ENCODE measurements around the gene KLRC4. TPM values are rescaled to one million over a fixed set of nuclear protein-coding genes. Genes with fewer than 3 reads are reported as not detected.
A peak's percentile ranks its signal among the peaks of the same experiment; 100 is the strongest.

The KLRC4 gene
- total RNA-seq, 1 donor from 2014 or later = not detected

DNA sequence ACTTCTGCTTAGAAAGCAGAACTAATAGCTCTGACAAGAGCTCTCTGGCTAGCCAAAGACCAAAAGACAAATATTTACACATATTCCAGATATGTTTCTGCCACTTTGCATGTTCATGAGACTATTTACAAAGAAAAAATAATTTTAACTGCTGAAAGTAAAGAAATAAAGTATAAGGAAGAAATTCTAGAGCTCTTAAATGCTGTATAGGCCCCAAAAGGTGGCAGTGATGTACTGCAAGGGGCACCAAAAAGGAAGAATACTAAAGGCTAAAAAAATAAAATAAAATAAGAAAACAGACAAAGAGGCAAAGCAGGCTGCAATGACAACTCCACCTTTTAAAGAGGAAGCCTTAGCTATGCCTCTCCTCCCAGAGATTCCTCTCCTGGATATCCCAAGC is 42.7 kb downstream of the KLRC4 start:
- no peaks in the 10 kb centered on the region for H3K36me3 Mint-ChIP-seq (ENCODE audit: low read depth, unreplicated experiment)
- no peak overlapping the region for H3K4me3 Mint-ChIP-seq (ENCODE audit: unreplicated experiment)
- H3K4me1 Mint-ChIP-seq (ENCODE audit: unreplicated experiment) = peaks cover 23% of the 10 kb centered on the region
- TF ChIP-seq, protein P1, sequence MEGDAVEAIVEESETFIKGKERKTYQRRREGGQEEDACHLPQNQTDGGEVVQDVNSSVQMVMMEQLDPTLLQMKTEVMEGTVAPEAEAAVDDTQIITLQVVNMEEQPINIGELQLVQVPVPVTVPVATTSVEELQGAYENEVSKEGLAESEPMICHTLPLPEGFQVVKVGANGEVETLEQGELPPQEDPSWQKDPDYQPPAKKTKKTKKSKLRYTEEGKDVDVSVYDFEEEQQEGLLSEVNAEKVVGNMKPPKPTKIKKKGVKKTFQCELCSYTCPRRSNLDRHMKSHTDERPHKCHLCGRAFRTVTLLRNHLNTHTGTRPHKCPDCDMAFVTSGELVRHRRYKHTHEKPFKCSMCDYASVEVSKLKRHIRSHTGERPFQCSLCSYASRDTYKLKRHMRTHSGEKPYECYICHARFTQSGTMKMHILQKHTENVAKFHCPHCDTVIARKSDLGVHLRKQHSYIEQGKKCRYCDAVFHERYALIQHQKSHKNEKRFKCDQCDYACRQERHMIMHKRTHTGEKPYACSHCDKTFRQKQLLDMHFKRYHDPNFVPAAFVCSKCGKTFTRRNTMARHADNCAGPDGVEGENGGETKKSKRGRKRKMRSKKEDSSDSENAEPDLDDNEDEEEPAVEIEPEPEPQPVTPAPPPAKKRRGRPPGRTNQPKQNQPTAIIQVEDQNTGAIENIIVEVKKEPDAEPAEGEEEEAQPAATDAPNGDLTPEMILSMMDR (IDR thresholded peaks at IDR 0.05; ENCODE audit: unreplicated experiment) = no peak
- DNase-seq (ENCODE audit: low spot score) = no peak
- no peak overlapping the region for H3K27ac Mint-ChIP-seq (ENCODE audit: unreplicated experiment)
- H3K27me3 Mint-ChIP-seq (ENCODE audit: unreplicated experiment) = peaks cover 2% of the 10 kb centered on the region
- H3K9me3 Mint-ChIP-seq (ENCODE audit: unreplicated experiment) = no peaks in the 10 kb centered on the region

DNA sequence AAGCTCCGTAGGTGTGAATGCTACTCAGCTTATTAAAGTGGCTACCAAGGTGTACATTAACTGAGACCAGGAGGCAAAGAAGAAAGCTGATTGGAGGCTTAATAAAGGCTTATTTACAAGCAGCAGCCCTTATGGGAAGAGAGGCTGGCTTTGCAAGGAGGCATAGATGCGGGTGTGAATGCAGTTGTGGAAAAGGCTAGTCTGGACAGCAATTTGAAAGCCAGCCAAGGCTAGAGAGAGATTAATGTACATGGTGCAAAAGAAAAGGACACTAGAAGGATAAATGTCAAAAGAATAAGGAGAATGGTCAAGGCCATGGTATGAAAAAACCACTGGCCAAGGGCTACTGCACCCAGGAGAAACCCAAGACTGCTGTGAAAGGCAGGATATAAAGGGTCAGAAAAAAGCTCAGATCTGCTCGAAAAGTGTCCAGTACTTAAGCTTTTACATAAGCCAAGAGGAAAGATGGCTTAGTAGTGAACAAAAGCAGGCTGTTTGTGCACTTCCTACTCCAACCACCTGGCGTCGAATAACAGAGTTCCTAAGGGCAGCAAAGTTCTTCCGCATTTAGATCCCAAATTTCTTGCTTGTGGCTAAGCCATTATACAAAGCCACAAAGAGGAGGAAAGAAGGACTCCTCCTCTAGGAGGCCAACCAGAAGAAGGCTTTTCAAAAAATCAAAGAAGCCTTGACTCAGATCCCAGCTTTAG is 43.7 kb downstream of the KLRC4 start:
- Mint-ChIP-seq H3K4me1 (ENCODE audit: unreplicated experiment) (peaks cover 17% of the 10 kb centered on the region), H3K36me3 (ENCODE audit: low read depth, unreplicated experiment) (peaks cover 1% of the 10 kb centered on the region), H3K27me3 (ENCODE audit: unreplicated experiment) (peaks cover under 1% of the 10 kb centered on the region), H3K9me3 (ENCODE audit: unreplicated experiment) (no peaks in the 10 kb centered on the region), H3K4me3 (ENCODE audit: unreplicated experiment) (no peak overlapping the region), H3K27ac (ENCODE audit: unreplicated experiment) (no peak overlapping the region)
- no peak for DNase-seq (ENCODE audit: low spot score)
- TF ChIP-seq, protein P1 (IDR thresholded peaks at IDR 0.05; ENCODE audit: unreplicated experiment) = peak; percentile 26

DNA sequence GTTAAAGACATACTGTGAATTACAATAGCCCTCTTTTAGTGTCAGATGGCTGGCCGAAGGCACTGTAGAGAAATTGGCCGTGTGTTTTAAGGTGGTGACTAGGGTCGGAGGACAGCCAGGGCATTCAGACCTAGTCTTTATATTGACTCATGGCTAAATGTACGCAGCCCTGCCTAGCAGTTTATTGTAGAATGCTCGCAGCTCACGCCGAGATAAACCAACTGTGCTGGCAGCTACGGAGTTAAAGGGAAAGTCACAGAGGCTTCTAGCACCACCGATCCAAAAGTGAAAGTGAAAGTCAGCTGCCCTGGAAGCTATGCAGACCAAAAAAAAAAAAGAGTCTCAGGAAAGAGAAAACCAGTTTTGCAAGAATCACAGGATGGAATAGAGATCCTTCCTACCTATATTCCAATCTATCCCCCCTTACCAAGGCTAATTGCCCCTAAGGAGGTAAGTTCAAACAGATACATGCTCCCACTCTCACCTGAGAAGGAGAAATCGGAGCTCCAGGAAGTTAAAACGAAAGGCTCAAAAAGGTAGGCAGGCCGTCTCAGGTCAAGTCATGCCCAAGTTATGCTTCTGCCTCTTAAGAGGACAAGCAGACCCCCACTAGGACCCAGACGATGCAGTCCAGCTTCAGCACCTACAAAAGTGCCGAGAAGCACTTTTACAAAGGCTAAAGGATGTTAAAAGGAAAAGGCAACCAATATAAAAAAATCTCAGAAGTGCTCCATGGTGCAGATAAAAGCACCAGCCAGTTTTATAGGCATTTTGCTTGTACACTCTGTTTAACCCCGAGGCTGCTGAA is 44.5 kb downstream of the KLRC4 start:
- Mint-ChIP-seq H3K9me3 (ENCODE audit: unreplicated experiment) (no peaks in the 10 kb centered on the region), H3K27ac (ENCODE audit: unreplicated experiment) (no peak overlapping the region), H3K4me3 (ENCODE audit: unreplicated experiment) (no peak overlapping the region), H3K27me3 (ENCODE audit: unreplicated experiment) (no peaks in the 10 kb centered on the region), H3K4me1 (ENCODE audit: unreplicated experiment) (peaks cover 12% of the 10 kb centered on the region), H3K36me3 (ENCODE audit: low read depth, unreplicated experiment) (peaks cover 4% of the 10 kb centered on the region)
- TF ChIP-seq, protein P1 (IDR thresholded peaks at IDR 0.05; ENCODE audit: unreplicated experiment) = no peak
- peak; percentile 16 for DNase-seq (ENCODE audit: low spot score)

DNA sequence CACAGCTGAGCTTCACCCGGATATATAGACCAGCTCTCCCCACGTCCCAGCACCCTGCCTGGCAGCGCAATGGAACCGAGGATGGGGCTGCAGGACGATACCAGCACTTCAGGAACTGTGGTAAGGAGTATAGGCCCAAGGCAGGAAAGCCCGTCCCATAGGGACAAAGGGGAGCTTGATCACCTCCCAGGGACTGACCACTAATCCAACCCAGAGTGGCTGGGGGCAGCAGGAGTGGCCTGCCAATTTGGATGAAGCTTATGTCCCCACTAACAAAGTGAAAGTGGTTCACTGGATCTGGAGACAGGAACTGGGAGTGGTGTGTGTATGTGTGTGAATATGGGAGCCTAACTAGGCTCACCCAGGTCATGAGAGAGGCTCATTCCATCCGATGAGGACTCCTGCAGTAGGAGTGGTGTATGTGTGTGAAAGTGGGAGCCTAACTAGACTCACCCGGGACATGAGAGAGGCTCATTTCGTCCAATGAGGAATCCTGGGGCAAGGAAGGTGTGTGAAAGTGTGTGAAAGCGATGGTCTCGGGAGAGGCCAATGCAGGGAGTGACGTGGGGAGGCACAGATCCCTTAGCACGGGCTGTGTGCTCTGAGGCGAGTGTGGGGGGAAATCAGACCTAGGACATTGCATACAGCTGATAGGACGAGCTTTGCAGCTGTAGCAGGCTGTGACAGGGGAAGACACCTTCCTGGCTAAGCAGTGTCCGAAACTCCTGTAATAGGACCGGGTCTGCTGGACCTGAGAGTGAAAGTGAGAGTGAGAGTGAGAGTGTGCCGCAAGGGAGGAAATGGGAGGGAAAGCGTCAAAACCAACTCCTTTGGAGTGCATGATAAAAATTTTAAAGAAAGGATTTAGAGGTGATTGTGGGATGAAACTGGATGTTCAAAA is 45.4 kb downstream of the KLRC4 start:
- DNase-seq (ENCODE audit: low spot score) = peak; percentile 12
- no peaks in the 10 kb centered on the region for H3K9me3 Mint-ChIP-seq (ENCODE audit: unreplicated experiment)
- peaks cover 12% of the 10 kb centered on the region for H3K4me1 Mint-ChIP-seq (ENCODE audit: unreplicated experiment)
- no peaks in the 10 kb centered on the region for H3K27me3 Mint-ChIP-seq (ENCODE audit: unreplicated experiment)
- peaks cover 4% of the 10 kb centered on the region for H3K36me3 Mint-ChIP-seq (ENCODE audit: low read depth, unreplicated experiment)
- H3K4me3 Mint-ChIP-seq (ENCODE audit: unreplicated experiment) = no peak overlapping the region
- H3K27ac Mint-ChIP-seq (ENCODE audit: unreplicated experiment) = no peak overlapping the region
- TF ChIP-seq, protein P1 (IDR thresholded peaks at IDR 0.05; ENCODE audit: unreplicated experiment) = no peak

Data from endothelial cell (in vitro differentiated cells).